ENCODE results near the gene PRR19.

GRCh38 chr19:42283188-42284065 is 18.5 kb upstream of the PRR19 start:
- TF ChIP-seq ZFP30 (CRISPR knock-in tag; IDR thresholded peaks at IDR 0.05), result no peak
- no peak for TF ChIP-seq TCF4 (CRISPR knock-in tag; IDR thresholded peaks at IDR 0.05; ENCODE audit: borderline replicate concordance)
- TF ChIP-seq CSDC2 (CRISPR knock-in tag; IDR thresholded peaks at IDR 0.05), result no peak
- no peak for TF ChIP-seq PATZ1 (CRISPR knock-in tag; IDR thresholded peaks at IDR 0.05; ENCODE audit: borderline replicate concordance)
- no peak for TF ChIP-seq POU6F1 (CRISPR knock-in tag; IDR thresholded peaks at IDR 0.05; ENCODE audit: borderline replicate concordance, low read depth)
- TF ChIP-seq ZFP3 (CRISPR knock-in tag; IDR thresholded peaks at IDR 0.05), result no peak
- TF ChIP-seq ESRRG (CRISPR knock-in tag; IDR thresholded peaks at IDR 0.05), result no peak
- no peak for TF ChIP-seq CREB5 (CRISPR knock-in tag; IDR thresholded peaks at IDR 0.05; ENCODE audit: low read depth)
- no peak for TF ChIP-seq GLIS3 (CRISPR knock-in tag; IDR thresholded peaks at IDR 0.05)
- no peak for TF ChIP-seq SNAI2 (CRISPR knock-in tag; IDR thresholded peaks at IDR 0.05)
- no peak for TF ChIP-seq OSR1 (CRISPR knock-in tag; IDR thresholded peaks at IDR 0.05)
- no peak for TF ChIP-seq ZNF70 (CRISPR knock-in tag; IDR thresholded peaks at IDR 0.05)
- no peak for TF ChIP-seq BACH2 (CRISPR knock-in tag; IDR thresholded peaks at IDR 0.05; ENCODE audit: borderline replicate concordance)
- no peak for TF ChIP-seq TSHZ2 (CRISPR knock-in tag; IDR thresholded peaks at IDR 0.05)

Measured in SK-N-SH treated with all-trans-retinoic acid at 6 μM for 48 hours (cell line).